ENCODE results near the gene CABP5.
"Not testable (repeated sequence)": the region's sequence is repeated elsewhere in the genome, so short reads cannot be mapped to it uniquely, and the experiment has no call there.

CABP5 gene

DNA sequence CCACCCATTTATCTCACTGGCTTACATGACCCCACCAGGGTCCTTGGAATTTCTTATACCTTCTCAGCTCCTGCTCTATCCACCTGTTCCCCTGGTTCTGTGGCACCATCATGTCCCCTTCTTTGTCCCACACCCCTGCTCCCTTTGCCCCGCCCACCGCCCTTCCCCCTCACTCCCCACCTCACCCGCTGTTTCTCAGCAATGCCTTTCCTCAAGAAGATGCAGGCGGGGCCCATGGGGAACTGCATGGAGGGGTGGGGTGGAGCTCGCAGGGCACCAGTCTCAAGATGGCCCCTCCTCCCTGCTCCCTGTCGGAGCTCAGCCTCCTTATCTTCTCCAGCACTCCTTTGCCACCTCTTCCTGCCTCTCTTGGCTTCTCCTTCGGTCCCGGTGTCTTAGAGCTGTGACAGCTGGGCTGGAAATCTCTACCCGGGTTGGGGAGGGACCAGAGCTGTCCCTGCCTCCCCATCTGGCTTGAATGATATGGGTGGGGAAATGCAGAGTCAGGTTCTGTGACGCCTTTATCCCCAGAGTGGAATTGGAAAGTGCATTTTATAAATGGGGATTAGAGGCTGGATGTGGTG lies at the start of gene CABP5:
TSS of gene CABP5 (minus strand) at position 405 of the 584 bp plus-strand sequence. CDS start at position 248, 157 bp downstream.
- no peak for DNase-seq (ENCODE audit: low read depth, low spot score)
- Histone ChIP-seq H3K4me3 (ENCODE audit: low read length) (no peak within 1 kb of the TSS), H3K36me3 (ENCODE audit: control insufficient read depth, insufficient read depth, low read length) (no peaks in the 10 kb centered on the region), H3K4me1 (ENCODE audit: control insufficient read depth, insufficient read depth, low read length) (no peaks in the 10 kb centered on the region), H3K9me3 (ENCODE audit: control insufficient read depth, insufficient read depth, low read length) (no peaks in the 10 kb centered on the region), H3K27ac (ENCODE audit: low read length) (no peak within 1 kb of the TSS), H3K27me3 (ENCODE audit: control insufficient read depth, insufficient read depth, low read length) (no peaks in the 10 kb centered on the region)
- WGBS (ENCODE audit: insufficient coverage, insufficient read length), result no CpG with 5 or more reads among the region's 10 CpGs

DNA sequence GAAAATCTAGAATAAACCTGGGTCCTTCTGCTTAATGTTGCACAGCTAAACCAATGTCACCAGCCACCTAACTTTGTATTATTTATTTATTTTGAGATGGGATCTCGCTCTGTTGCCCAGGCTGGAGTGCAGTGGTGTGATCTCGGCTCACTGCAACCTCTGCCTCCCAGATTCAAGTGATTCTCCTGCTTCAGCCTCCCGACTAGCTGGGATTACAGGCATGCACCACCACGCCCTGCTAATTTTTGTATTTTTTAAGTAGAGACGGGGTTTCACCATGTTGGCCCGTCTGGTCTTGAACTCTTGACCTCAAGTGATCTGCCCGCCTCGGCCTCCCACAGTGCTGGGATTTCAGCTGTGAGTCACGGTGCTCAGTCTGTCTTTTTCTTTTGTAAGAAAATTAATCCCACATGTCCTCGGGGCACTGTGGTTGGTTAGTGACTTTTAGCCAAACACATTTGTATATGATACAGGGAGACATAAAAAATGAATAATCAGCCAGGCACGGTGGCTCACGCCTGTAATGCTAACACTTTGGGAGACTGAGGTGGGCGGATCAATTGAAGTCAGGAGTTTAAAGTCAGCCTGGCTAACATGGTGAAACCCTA lies 47.3 kb upstream of the CABP5 start:
- not testable (repeated sequence) for DNase-seq (ENCODE audit: low read depth, low spot score)

DNA sequence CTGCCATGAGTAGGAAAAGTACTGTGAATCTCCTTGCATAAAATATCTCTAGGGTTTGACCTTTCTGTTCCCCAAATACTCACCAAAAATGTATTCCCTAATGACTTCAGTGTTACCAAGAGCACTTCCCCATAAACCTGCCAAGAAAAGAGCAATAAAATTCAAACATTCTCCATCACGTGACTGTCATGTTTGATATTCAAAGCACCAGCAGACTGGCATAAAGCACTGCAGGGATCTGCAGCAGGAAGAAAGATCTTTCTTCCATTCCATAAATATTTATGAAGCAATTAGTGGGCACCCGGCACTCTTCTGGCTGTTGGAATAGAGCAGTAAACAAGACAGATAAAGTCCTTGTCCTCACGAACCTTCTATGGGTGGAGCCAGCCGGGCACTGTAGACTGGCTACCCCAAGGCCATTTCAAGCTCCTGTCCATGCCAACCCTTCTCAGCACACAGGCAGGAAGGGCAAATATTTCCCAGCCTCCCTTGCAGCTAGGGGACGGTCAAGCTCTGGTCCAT lies 46.5 kb upstream of the CABP5 start:
- DNase-seq (ENCODE audit: low read depth, low spot score), result no peak
- Histone ChIP-seq H3K4me3 (ENCODE audit: low read length) (no peak overlapping the region), H3K9me3 (ENCODE audit: control insufficient read depth, insufficient read depth, low read length) (peaks cover 2% of the 10 kb centered on the region; the same call in 1 of the 2 replicates), H3K36me3 (ENCODE audit: control insufficient read depth, insufficient read depth, low read length) (no peaks in the 10 kb centered on the region), H3K27me3 (ENCODE audit: control insufficient read depth, insufficient read depth, low read length) (no peaks in the 10 kb centered on the region), H3K27ac (ENCODE audit: low read length) (no peak overlapping the region), H3K4me1 (ENCODE audit: control insufficient read depth, insufficient read depth, low read length) (no peaks in the 10 kb centered on the region)
- no CpG with 5 or more reads among the region's 5 CpGs for WGBS (ENCODE audit: insufficient coverage, insufficient read length)

More for the DNA sequence above, 47.3 kb upstream of the CABP5 start:
- not testable (repeated sequence) for H3K4me1 ChIP-seq (ENCODE audit: control insufficient read depth, insufficient read depth, low read length); H3K27ac ChIP-seq (ENCODE audit: low read length); H3K4me3 ChIP-seq (ENCODE audit: low read length); H3K36me3 ChIP-seq (ENCODE audit: control insufficient read depth, insufficient read depth, low read length); H3K9me3 ChIP-seq (ENCODE audit: control insufficient read depth, insufficient read depth, low read length); H3K27me3 ChIP-seq (ENCODE audit: control insufficient read depth, insufficient read depth, low read length)
- no CpG with 5 or more reads among the region's 13 CpGs for WGBS (ENCODE audit: insufficient coverage, insufficient read length)

DNA sequence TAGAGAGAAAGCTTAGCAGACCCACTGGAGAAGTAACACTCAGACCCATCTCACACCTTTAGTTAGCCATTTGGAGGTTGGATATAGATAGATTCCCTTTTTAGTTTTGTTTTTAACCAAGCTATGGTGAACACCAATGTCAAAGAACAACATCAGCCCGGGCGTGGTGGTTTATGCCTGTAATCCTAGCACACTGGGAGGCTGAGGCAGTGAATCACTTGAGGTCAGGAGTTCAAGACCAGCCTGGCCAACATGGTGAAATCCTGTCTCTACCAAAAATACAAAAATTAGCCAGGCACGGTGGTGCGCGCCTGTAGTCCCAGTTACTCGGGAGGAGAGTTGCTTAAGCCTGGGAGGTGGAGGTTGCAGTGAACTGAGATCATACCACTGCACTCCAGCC lies 45.1 kb upstream of the CABP5 start:
- not testable (repeated sequence) for DNase-seq (ENCODE audit: low read depth, low spot score); H3K27ac ChIP-seq (ENCODE audit: low read length); H3K9me3 ChIP-seq (ENCODE audit: control insufficient read depth, insufficient read depth, low read length); H3K27me3 ChIP-seq (ENCODE audit: control insufficient read depth, insufficient read depth, low read length); H3K4me1 ChIP-seq (ENCODE audit: control insufficient read depth, insufficient read depth, low read length); H3K36me3 ChIP-seq (ENCODE audit: control insufficient read depth, insufficient read depth, low read length); H3K4me3 ChIP-seq (ENCODE audit: low read length)
- WGBS (ENCODE audit: insufficient coverage, insufficient read length), result no CpG with 5 or more reads among the region's 6 CpGs

DNA sequence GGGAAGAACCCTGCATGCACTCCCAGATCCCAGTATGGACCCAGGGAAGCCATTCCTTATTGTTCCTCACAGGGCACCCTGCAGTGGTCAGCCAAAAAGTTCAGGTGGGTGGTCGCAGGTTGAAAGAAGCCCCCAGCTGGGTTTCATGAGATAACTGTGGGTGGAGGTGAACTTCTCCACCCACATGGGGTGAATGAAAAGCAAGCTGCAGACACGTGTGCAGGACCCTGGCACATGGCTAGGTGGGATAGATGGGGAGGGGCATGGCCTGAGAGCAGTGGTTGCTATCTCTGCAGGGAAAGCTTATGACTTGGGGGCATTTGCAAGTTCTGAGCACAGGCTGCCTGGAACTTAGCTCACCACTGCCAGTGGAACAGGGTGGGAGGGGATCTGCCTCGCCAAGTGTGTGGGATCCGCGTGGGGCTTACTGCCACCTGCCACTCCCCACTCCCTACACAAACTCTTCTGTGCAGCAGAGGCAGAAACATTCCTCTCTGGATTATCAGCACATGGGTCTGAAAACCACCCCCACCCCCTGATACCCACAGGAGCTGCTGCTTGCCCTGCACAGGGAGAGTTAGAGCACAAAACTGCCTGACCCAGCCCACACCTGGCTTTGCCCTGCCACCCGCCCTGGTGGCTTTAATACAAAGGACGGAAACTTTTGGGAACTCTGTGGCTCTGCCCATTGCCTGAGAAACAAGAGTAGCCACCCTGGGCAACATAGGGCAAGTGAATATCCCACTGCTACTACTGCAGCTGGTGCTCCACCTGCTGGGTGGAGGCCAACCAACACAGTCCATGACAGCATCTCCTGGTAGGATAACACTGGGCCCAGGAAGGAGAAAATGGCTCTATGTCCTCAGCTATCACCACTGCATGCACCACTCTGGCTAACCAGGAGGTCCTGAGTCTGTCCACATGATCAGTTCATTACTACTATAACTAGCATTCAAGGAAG lies 42.3 kb upstream of the CABP5 start:
- Histone ChIP-seq H3K27me3 (ENCODE audit: control insufficient read depth, insufficient read depth, low read length) (no peaks in the 10 kb centered on the region), H3K4me1 (ENCODE audit: control insufficient read depth, insufficient read depth, low read length) (no peaks in the 10 kb centered on the region), H3K36me3 (ENCODE audit: control insufficient read depth, insufficient read depth, low read length) (no peaks in the 10 kb centered on the region), H3K4me3 (ENCODE audit: low read length) (no peak overlapping the region), H3K9me3 (ENCODE audit: control insufficient read depth, insufficient read depth, low read length) (no peaks in the 10 kb centered on the region), H3K27ac (ENCODE audit: low read length) (no peak overlapping the region)
- DNase-seq (ENCODE audit: low read depth, low spot score), result no peak
- WGBS (ENCODE audit: insufficient coverage, insufficient read length), result no CpG with 5 or more reads among the region's 7 CpGs

DNA sequence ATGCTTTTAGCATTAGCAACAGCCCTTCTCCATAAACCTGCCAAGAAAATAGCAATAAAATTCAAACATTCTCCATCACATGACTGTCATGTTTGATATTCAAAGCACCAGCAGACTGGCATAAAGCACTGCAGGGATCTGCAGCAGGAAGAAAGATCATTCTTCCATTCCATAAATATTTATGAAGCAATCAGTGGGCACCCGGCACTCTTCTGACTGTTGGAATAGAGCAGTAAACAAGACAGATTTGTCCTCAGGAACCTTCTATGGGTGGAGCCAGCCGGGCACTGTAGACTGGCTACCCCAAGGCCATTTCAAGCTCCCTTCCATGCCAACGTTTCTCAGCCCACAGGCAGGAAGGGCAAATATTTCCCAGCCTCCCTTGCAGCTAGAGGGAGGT lies 41.2 kb upstream of the CABP5 start:
- Histone ChIP-seq H3K27me3 (ENCODE audit: control insufficient read depth, insufficient read depth, low read length) (no peaks in the 10 kb centered on the region), H3K4me3 (ENCODE audit: low read length) (no peak overlapping the region), H3K9me3 (ENCODE audit: control insufficient read depth, insufficient read depth, low read length) (no peaks in the 10 kb centered on the region), H3K27ac (ENCODE audit: low read length) (no peak overlapping the region), H3K36me3 (ENCODE audit: control insufficient read depth, insufficient read depth, low read length) (no peaks in the 10 kb centered on the region), H3K4me1 (ENCODE audit: control insufficient read depth, insufficient read depth, low read length) (no peaks in the 10 kb centered on the region)
- DNase-seq (ENCODE audit: low read depth, low spot score), result no peak
- no CpG with 5 or more reads among the region's 3 CpGs for WGBS (ENCODE audit: insufficient coverage, insufficient read length)

DNA sequence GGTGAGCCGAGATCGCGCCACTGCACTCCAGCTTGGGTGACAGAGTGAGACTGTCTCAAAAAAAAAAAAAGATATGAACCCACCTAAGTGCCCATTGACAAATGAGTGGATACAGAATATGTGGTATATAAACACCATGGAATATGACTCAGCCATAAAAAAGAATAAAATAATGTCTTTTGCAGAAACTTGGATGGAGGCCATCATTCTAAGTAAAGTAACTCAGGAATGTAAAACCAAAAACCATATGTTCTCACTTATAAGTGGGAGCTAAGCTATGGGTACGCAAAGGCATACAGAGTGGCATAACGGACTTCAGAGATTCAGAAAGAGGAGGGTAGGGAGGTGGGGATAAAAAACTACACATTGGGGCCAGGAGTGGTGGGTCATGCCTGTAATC lies 37.2 kb upstream of the CABP5 start:
- H3K27ac ChIP-seq (ENCODE audit: low read length), result no peak overlapping the region
- no peaks in the 10 kb centered on the region for H3K27me3 ChIP-seq (ENCODE audit: control insufficient read depth, insufficient read depth, low read length)
- no peak for DNase-seq (ENCODE audit: low read depth, low spot score)
- no peaks in the 10 kb centered on the region for H3K9me3 ChIP-seq (ENCODE audit: control insufficient read depth, insufficient read depth, low read length)
- WGBS (ENCODE audit: insufficient coverage, insufficient read length), result no CpG with 5 or more reads among the region's 5 CpGs
- H3K36me3 ChIP-seq (ENCODE audit: control insufficient read depth, insufficient read depth, low read length), result no peaks in the 10 kb centered on the region
- H3K4me1 ChIP-seq (ENCODE audit: control insufficient read depth, insufficient read depth, low read length), result no peaks in the 10 kb centered on the region
- no peak overlapping the region for H3K4me3 ChIP-seq (ENCODE audit: low read length)

DNA sequence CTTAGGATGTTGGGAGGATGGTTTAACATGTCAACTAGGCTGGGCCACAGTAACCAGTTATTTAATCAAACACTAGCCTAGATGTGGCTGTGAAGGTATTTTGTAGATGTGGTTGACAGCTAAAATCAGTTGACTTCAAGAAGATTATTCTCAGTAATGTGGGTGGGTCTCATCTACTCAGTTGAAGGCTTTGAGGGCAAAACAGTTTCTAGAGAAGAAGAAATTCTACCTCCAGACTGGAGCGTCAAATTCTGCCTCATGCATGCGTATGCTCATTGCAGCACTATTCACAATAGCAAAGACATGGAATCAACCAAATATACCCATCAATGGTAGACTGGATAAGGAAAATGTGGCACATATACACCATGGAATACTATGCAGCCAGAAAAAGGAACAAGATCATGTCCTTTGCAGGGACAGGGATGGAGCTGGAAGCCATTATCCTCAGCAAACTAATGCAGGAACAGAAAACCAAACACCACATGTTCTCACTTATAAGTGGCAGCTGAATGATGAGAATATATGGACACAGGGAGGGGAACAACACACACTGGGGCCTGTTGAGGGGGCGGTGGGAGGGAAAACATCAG lies 26.4 kb upstream of the CABP5 start:
- not testable (repeated sequence) for H3K4me1 ChIP-seq (ENCODE audit: control insufficient read depth, insufficient read depth, low read length); H3K27me3 ChIP-seq (ENCODE audit: control insufficient read depth, insufficient read depth, low read length); DNase-seq (ENCODE audit: low read depth, low spot score); H3K27ac ChIP-seq (ENCODE audit: low read length); H3K9me3 ChIP-seq (ENCODE audit: control insufficient read depth, insufficient read depth, low read length); H3K4me3 ChIP-seq (ENCODE audit: low read length); H3K36me3 ChIP-seq (ENCODE audit: control insufficient read depth, insufficient read depth, low read length)
- WGBS (ENCODE audit: insufficient coverage, insufficient read length), result no CpG with 5 or more reads among the region's 3 CpGs

DNA sequence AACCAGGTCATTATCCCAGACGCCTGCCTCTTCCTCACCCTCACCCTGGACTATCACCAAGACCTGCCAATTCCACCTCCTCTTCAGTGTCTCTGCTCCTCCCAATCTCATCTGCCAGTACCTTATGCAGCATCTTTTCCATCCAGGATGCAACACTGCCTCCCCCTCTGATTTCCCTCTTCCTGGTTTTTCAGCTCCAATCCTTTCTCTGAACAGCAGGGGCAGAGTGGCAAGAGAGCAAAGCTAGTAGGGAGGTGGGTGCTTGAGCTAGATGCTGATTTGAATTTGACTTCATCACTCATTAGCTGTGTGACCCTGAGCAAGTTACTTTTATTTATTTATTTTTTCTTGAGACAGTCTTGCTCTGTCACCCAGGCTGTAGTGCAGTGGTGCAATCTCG lies 25.6 kb upstream of the CABP5 start:
- Histone ChIP-seq H3K27ac (ENCODE audit: low read length) (no peak overlapping the region), H3K4me1 (ENCODE audit: control insufficient read depth, insufficient read depth, low read length) (no peaks in the 10 kb centered on the region), H3K9me3 (ENCODE audit: control insufficient read depth, insufficient read depth, low read length) (no peaks in the 10 kb centered on the region), H3K27me3 (ENCODE audit: control insufficient read depth, insufficient read depth, low read length) (no peaks in the 10 kb centered on the region), H3K4me3 (ENCODE audit: low read length) (no peak overlapping the region), H3K36me3 (ENCODE audit: control insufficient read depth, insufficient read depth, low read length) (no peaks in the 10 kb centered on the region)
- no peak for DNase-seq (ENCODE audit: low read depth, low spot score)
- no CpG with 5 or more reads among the region's 2 CpGs for WGBS (ENCODE audit: insufficient coverage, insufficient read length)

DNA sequence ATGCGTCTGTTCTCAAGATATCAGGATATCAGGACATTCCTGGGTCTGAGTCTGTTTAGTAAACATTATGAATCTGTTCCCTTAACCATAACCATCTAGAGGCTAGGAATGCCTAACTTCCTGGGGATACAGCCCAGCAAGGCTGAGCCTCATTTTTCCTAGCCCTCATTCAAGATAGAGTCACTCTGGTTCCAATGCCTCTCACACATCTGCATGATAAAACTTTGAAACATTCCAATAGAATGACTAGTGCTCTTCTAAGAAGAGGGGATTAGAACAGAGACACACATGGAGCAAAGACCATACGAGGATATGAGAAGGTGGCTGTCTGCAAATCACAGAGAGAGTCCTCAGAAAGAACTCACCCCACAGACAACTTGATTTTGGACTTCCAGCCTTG lies 20.6 kb upstream of the CABP5 start:
- no peaks in the 10 kb centered on the region for H3K27me3 ChIP-seq (ENCODE audit: control insufficient read depth, insufficient read depth, low read length)
- DNase-seq (ENCODE audit: low read depth, low spot score), result no peak
- H3K27ac ChIP-seq (ENCODE audit: low read length), result no peak overlapping the region
- H3K9me3 ChIP-seq (ENCODE audit: control insufficient read depth, insufficient read depth, low read length), result no peaks in the 10 kb centered on the region
- no CpG with 5 or more reads among the region's 2 CpGs for WGBS (ENCODE audit: insufficient coverage, insufficient read length)
- H3K4me1 ChIP-seq (ENCODE audit: control insufficient read depth, insufficient read depth, low read length), result no peaks in the 10 kb centered on the region; the same call in 1 of the 2 replicates
- no peaks in the 10 kb centered on the region for H3K36me3 ChIP-seq (ENCODE audit: control insufficient read depth, insufficient read depth, low read length)
- H3K4me3 ChIP-seq (ENCODE audit: low read length), result no peak overlapping the region

Measured in iPS DF 6.9 (cell line).